Measurements from ENCODE around the gene LHX5.

DNA sequence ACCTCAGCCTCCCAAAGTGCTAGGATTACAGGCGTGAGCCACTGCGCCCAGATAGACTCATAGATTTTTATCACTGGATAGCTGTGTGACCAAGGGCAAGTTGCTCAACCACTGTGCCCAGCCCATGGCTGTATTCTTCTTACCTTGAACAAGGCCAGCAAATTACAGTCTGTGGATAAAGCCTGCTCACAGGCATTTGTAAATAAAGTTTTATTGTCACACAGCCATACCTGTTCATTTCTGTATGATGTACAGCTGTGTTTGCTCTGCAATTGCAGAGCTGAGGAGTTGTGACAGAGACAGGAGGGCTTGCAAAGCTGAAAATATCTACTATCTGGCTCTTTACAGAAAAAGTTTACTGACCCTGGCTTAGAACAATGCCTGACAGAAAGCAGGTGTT, 35.2 kb upstream of the LHX5 start:
- TF ChIP-seq, protein P1, sequence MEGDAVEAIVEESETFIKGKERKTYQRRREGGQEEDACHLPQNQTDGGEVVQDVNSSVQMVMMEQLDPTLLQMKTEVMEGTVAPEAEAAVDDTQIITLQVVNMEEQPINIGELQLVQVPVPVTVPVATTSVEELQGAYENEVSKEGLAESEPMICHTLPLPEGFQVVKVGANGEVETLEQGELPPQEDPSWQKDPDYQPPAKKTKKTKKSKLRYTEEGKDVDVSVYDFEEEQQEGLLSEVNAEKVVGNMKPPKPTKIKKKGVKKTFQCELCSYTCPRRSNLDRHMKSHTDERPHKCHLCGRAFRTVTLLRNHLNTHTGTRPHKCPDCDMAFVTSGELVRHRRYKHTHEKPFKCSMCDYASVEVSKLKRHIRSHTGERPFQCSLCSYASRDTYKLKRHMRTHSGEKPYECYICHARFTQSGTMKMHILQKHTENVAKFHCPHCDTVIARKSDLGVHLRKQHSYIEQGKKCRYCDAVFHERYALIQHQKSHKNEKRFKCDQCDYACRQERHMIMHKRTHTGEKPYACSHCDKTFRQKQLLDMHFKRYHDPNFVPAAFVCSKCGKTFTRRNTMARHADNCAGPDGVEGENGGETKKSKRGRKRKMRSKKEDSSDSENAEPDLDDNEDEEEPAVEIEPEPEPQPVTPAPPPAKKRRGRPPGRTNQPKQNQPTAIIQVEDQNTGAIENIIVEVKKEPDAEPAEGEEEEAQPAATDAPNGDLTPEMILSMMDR (conservative IDR thresholded peaks at IDR 0.05 in 1 of 2, IDR thresholded peaks at IDR 0.05 in 1 of 2; ENCODE audit: extremely low read depth in 1 of 2, insufficient read depth in 1 of 2, low read depth in 1 of 2, low read length in 2 of 2) = no peak
- TF ChIP-seq EZH2 (IDR thresholded peaks at IDR 0.05; ENCODE audit: borderline replicate concordance, low read length) = no peak
